ENCODE results near the gene ZNF385A. TPM values are rescaled to one million over a fixed set of nuclear protein-coding genes. Genes with fewer than 3 reads are reported as not detected.

Gene ZNF385A
- total and polyA plus RNA-seq, 2 of the 4 experiments (the other 2 are of a cell fraction), result 0.36 to 2.5 TPM

- Histone ChIP-seq H3K9ac (ENCODE audit: low read depth, low read length) (no peak overlapping the region), H3K14ac (replicated peaks; ENCODE audit: low read depth, low read length) (no peak overlapping the region), H3K18ac (ENCODE audit: low read depth, low read length) (no peak overlapping the region), H3K79me1 (ENCODE audit: low read depth in 1 of 2, low read length in 2 of 2) (peaks cover 0 to 6% of the 10 kb centered on the region in 2 experiments; a peak in 1 of 4 replicates), H3K23ac (ENCODE audit: low read depth, low read length) (no peak overlapping the region), H3K4me2 (ENCODE audit: low read depth, low read length) (no peak overlapping the region), H3K4me1 (ENCODE audit: control insufficient read depth, insufficient read depth, low read length) (peaks cover 8% of the 10 kb centered on the region; the same call in 1 of the 2 replicates), H2AK5ac (ENCODE audit: low read depth, low read length) (no peak overlapping the region), H4K20me1 (ENCODE audit: insufficient read depth, low read length) (peaks cover 4% of the 10 kb centered on the region; the same call in 1 of the 2 replicates), H4K5ac (ENCODE audit: low read depth, low read length) (no peak overlapping the region), H3K4me3 (ENCODE audit: insufficient read depth, low read depth, low read length) (no peak overlapping the region), H3K56ac (ENCODE audit: extremely low read depth, insufficient read depth, low read length) (no peak overlapping the region), H2BK15ac (ENCODE audit: low read depth, low read length) (no peak overlapping the region), H2AK9ac (replicated peaks; ENCODE audit: low read depth, low read length, poor library complexity) (no peak overlapping the region), H3K27ac (ENCODE audit: insufficient read depth, low read length) (no peak overlapping the region), H2BK120ac (ENCODE audit: low read depth, low read length) (no peak overlapping the region), H4K8ac (ENCODE audit: low read depth in 2 of 2, low read length in 2 of 2) (no peak overlapping the region), H4K91ac (ENCODE audit: insufficient read depth, low read depth, low read length) (no peak overlapping the region), H3K9me3 (ENCODE audit: control insufficient read depth, insufficient read depth, low read length) (no peaks in the 10 kb centered on the region), H3K27me3 (ENCODE audit: control insufficient read depth, insufficient read depth, low read length) (no peaks in the 10 kb centered on the region), H2BK20ac (ENCODE audit: low read depth, low read length) (no peak overlapping the region), H2BK5ac (ENCODE audit: low read depth, low read length, poor library complexity, severe bottlenecking) (no peak overlapping the region), H2AFZ (replicated peaks; ENCODE audit: low read length, poor library complexity) (no peak overlapping the region), H3K9me1 (ENCODE audit: insufficient read depth, low read length) (no peaks in the 10 kb centered on the region; the same call in 1 of the 2 replicates), H3K4ac (ENCODE audit: low read depth, low read length) (no peak overlapping the region), H3K36me3 (ENCODE audit: control insufficient read depth, insufficient read depth, low read length) (peaks cover 1% of the 10 kb centered on the region; the same call in 1 of the 2 replicates)
- in situ Hi-C loops (cut with MboI; ENCODE audit: low sequenced_read_pairs), result loop anchor here (10.0 kb wide), 1 partner anchor 380 kb away; no protein-coding TSS in a partner anchor
- no CpG with 5 or more reads among the region's 2 CpGs for WGBS, 2 experiments (ENCODE audit: extremely low coverage in 2 of 2, insufficient read length in 1 of 2)
- ATAC-seq (ENCODE audit: low read depth), result no peak
- no peak for DNase-seq
- TF ChIP-seq BHLHE40 (IDR thresholded peaks at IDR 0.05; ENCODE audit: low read depth, low read length) (no peak), SMC3 (IDR thresholded peaks at IDR 0.05; ENCODE audit: low read depth, low read length) (no peak), FOS (IDR thresholded peaks at IDR 0.05; ENCODE audit: low read depth, low read length) (no peak), RCOR1 (IDR thresholded peaks at IDR 0.05; ENCODE audit: insufficient replicate concordance, low read length) (no peak), POLR2A (IDR thresholded peaks at IDR 0.05; ENCODE audit: low read depth, low read length) (no peak), USF2 (IDR thresholded peaks at IDR 0.05; ENCODE audit: low read depth, low read length) (no peak), MXI1 (IDR thresholded peaks at IDR 0.05; ENCODE audit: borderline replicate concordance, low read depth, low read length) (no peak), RFX5 (IDR thresholded peaks at IDR 0.05; ENCODE audit: low read depth, low read length) (no peak), MAZ (IDR thresholded peaks at IDR 0.05; ENCODE audit: borderline replicate concordance, low read depth, low read length) (no peak), NFE2L2 (IDR thresholded peaks at IDR 0.05; ENCODE audit: low read depth, low read length) (no peak), CHD1 (IDR thresholded peaks at IDR 0.05; ENCODE audit: low read depth, low read length) (no peak), RAD21 (IDR thresholded peaks at IDR 0.05; ENCODE audit: low read length) (no peak)
- POLR2A ChIA-PET (ENCODE audit: unreplicated experiment), result no interaction called here
- CTCF ChIA-PET, result no interaction called here
- BruUV-seq (replicated peaks), result no TSS peak
- dilution Hi-C loops (cut with HindIII; ENCODE audit: low sequenced_read_pairs, unreplicated experiment), result no loop called here
- intact Hi-C loops (cut with micrococcal nuclease), result no loop called here
Observed at GRCh38 chr12:54375259-54375579, 9.3 kb downstream of the ZNF385A start.
